Stimulated activated CD8-positive, alpha-beta memory T cell treated with anti-CD3 and anti-CD28 coated beads, Interleukin-15, amount 100 ng/mL, for 48 hours (primary cell): Measurements from ENCODE around the gene ZNF112.

ENCODE experiments used
- DNase-seq, 2 donors: peaks; one replicate each; pipeline ENCODE4 v3.0.0-alpha.2; 2020; ENCODE audit warnings: low read depth in 2 of 2

ZNF112 gene

DNA sequence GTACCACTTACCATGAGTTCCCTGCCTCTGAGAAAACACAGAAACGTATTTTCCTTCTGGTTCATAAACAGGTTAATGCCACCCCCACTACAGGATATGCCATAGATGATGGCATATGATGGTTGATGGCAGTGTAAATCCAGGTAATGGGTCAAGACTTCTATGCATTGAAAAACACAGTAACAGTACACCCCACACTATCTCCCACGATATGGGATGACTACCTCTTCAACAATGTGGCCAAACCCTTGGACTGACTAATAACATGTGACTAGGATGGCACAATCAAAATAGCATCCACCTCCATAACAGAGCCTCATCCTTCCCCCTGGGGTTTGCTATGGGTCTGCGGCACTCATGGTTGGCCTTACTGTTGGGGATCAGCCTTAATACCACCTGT, 73.6 kb downstream of the ZNF112 start:
- DNase-seq, result no peak

DNA sequence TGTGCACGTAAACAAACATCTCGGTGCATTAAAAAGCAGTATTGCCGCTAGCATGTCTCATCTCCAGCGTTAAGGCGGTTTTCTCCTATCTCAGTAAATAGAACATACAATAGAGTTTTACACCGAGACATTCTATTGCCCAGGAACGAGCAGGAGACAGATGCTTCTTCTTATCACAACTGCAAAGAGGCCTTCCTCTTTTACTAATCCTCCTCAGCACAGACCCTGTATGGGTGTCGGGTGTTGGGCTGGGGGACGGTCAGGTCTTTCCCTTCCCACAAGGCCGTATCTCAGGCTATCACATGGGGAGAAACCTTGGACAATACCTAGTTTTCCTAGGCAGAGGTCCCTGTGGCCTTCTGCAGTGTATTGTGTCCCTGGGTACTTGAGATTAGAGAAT, 75.6 kb downstream of the ZNF112 start:
- DNase-seq, result no peak

DNA sequence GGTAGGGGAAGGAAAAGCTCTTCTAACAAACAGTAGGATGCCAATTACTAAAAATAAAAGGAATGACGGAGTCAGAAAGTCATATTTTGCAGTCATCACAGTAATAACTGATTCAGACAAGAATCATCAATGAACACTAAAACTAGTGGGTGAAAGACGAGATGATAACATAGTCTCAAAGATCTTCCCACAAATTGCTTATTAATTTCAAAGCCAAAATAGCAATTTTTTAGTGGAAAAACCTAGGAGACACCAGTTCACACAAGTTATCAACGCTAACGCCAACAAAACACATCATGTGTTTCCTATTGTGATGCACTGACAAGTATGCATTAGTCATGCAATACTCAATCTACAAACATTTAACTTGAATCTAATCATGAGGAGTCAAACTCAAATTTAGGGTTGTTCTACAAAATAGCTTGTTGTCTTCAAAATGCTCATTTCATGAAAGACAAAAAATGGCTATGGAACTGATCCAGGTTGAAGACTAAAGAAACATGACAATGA, 78.2 kb downstream of the ZNF112 start:
- no peak for DNase-seq

DNA sequence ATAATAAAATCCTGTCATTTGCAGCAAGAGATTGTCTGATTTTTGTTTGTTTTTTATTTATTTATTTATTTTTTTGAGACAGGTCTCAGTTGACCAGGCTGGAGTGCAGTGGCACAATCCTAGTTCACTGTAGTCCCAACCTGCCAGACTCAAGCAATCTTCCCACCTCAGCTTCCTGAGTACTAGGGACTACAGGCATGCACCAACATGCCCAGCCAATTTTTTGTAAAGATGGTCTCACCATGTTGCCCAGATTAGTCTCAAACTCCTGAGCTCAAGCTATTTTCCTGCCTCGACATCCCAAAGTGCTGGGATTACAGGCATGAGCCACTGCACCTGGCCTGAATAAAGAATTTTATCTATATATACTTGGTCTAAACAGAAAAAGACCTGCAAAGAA, 79.1 kb downstream of the ZNF112 start:
- DNase-seq, result no peak
